NCI-H2081 (cell line): Measurements from ENCODE around the gene IL6R.
"Not testable (repeated sequence)": the region's sequence is repeated elsewhere in the genome, so short reads cannot be mapped to it uniquely, and the experiment has no call there.

ENCODE experiments used
- DNase-seq, 2 experiments: peaks; one replicate each; lab custom pipeline; 2025; lab: John Stamatoyannopoulos, UW

The IL6R gene

GRCh38 chr1:154406886-154407197 is 1.7 kb downstream of the IL6R start:
- no peak for DNase-seq

GRCh38 chr1:154407198-154408091 is 2.3 kb downstream of the IL6R start:
- no peak for DNase-seq

DNA sequence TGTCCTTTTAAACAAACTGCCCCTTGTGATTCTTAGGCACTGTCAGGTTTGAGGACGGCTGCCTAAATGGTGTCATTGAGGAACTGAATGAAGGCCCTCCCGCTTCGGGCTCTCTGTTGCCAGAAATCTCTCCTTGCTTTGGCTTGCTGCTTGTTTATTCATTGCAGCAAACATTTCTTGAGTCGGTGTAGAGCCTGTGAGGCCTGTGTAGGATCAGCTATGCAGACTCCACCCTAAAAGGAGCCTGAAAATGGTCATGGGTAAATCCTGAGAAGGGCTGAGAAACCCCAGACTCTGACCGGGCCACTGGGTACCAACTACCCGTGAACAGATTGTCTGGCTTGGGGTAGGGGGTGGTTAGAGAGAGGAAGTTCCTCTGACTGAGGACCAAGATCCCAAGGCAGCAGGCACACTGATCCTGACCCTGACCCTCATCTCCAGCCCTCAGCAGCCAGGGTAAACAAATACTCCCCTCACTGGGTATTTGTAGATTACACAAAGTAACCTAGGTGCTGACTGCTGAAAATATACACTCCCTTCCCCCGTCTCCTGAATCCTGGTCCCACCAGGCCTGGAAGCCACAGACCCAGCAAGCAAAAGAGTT is 3.1 kb downstream of the IL6R start:
- no peak for DNase-seq

DNA sequence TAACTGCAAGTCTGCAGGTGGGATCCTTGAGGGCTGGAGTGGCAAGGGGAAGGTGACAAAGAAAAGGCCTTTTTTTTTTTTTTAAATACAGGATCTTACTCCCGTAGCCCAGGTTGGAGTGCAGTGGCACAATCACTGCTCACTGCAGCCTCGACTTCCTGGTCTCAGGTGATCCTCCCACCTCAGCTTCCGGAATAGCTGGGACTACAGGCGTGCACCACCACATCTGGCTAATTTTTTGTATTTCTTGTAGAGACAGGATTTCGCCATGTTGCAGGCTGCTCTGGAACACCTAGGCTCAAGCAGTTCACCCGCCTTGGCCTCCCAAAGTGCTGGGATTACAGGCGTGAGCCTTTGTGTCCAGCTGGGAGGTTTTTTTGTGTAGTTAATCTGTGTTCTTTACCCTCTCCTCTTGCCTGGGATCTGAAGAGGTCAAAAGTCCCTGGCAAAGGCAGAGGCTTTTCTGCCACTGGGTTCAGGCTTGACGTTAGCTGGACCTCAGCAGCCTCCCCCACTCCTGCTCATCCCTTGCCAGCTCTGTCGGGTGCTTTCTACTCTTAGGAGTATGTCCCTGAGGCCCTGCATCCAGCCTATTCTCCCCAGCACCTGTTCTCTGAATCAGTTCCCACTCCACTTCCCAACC is 5.2 kb downstream of the IL6R start:
- DNase-seq: no peak

DNA sequence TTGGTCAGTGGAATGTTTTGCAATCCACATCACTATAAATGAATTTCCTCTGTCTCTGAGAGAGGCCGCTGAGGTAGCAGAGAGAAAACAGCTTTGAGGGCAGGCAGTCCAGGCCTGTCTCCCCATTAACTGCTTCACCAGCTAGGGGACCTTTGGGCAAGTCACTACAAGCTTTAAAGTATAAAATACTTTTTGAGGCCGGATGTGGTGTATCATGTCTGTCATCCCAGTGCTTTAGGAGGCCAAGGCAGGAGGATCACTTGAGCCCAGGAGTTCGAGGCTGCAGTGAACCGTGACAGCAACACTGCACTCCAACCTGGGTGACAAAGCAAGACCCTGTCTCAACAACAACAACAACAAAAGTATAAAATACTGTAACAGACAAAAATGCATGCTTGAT is 6.4 kb downstream of the IL6R start:
- no peak for DNase-seq

DNA sequence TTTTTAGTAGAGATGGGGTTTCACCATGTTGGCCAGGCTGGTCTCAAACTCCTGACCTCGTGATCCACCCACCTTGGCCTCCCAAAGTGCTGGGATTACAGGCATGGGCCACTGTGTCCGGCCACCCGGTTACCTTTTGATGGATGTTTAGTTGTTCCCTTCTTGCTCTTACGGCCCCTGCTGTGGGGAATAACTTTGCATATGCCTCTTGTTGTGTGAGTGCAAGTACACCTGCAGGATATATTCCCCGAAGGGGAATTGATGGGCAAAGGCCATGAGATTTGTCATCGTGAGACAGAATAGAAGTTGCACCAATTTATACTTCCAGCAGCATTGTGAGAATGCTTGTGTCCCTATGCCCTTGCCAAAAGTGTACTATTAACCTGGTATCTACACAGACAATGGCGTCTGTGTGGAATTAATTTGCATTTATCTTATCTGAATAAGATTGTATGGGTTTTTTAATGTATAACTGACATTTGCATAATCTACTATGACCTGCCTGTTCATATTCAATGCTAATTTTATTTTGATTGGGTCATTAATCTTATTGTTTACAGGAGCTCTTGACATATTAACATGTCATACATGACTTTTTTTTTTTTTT is 8.1 kb downstream of the IL6R start:
- DNase-seq: no peak

- DNase-seq: no peak
Observed at GRCh38 chr1:154414606-154415005, 9.5 kb downstream of the IL6R start.

GRCh38 chr1:154416471-154417337 is 11.6 kb downstream of the IL6R start:
- no peak for DNase-seq

DNA sequence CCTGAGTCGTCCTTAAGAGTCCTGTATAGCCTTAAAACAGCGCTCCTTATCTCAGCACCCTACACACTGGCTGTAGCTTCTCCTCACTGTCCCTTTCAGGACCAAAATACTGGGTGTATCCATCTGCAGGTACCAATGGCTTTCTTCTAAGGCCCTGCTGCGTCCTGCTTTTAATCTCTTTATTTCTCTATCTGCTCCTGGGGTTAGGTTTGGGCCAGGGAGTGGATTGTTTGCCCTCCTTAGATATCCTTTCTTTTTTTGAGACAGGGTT is 12.1 kb downstream of the IL6R start:
- DNase-seq: no peak

DNA sequence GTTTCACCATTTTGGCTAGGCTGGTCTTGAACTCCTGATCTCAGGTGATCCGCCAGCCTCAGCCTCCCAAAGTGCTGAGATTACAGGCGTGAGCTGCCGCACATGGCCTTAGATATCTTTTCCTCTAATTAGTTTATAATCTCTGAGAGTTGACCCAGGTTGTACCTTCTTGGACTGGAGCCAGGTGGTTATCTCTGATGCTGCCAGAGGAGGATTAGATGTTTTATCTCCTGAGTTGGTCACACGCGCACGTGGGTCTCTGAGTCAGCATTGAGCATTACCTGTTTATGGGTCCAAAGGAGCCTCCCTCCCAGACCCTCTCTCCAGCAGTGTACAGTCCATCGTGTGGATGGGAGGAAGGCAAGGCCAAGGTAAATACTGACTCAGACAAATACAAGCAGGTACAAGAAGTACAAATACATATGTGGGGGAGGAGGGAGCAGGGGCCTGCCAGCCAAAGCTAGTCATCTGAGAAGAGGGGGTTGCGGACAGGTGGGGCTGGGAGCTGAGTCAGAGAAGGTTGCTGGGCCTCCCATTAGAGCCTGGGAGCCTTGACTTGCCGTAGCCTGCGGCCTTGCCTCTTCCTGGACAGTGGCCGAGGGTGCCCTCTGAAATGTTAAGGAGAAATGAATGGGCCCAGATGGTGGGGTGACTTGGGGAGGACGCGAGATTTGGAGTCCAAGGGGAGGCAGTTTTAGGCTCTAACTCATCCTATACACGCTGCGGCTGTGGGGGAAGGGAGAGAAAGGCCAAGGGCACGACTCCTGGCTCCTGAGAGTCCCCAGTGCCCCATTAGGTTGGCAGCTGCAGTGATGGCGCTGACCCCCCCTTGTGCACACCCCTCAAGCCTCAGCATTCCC is 13.1 kb downstream of the IL6R start:
- peak; percentile 16 to 68 for DNase-seq

GRCh38 chr1:154418923-154419619 is 13.9 kb downstream of the IL6R start:
- DNase-seq: no peak

DNA sequence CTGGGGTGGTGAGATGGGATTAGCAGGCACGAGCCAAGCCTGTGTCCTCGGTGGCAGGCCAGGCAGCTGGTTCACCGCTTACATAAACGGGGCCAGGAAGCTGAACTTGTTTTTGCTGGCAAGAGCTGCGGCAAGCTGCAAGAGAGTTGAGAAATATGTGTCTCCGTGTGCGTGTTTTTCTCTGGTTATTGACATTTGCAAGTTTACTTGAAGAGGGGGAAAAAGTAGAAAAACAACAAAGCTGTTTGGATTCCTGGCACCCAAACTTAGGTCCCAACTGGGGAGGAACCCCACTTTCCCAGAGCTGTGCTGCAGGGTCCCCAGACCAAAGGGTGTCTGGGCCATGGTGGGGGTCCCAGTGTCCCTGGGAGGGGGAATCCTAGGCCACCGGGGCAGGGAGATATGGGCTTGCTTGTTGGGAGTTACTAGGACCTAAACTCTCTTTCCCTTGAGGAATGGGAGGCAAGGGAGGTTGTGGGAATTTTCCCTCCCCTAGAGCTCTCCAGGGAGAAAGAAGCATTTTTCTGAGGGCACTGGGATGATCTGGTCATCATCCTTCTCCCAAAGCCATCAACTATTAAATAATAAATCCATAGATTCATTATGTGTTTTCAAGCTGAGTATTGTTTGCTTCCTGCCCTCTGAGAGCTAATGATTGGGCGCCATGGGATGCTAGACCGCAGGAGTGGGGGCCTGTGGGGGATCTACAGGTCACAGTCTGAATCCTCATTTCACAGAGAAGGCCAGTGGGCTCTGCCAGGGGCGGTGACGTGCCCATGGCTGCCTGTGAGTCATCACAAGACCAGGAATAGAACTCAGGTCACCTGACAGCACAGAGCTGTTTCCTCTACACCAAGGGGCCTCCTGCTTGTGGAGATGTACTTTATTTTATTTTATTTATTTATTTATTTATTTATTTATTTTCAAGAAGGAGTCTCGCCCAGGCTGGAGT is 14.8 kb downstream of the IL6R start:
- DNase-seq: no peak

DNA sequence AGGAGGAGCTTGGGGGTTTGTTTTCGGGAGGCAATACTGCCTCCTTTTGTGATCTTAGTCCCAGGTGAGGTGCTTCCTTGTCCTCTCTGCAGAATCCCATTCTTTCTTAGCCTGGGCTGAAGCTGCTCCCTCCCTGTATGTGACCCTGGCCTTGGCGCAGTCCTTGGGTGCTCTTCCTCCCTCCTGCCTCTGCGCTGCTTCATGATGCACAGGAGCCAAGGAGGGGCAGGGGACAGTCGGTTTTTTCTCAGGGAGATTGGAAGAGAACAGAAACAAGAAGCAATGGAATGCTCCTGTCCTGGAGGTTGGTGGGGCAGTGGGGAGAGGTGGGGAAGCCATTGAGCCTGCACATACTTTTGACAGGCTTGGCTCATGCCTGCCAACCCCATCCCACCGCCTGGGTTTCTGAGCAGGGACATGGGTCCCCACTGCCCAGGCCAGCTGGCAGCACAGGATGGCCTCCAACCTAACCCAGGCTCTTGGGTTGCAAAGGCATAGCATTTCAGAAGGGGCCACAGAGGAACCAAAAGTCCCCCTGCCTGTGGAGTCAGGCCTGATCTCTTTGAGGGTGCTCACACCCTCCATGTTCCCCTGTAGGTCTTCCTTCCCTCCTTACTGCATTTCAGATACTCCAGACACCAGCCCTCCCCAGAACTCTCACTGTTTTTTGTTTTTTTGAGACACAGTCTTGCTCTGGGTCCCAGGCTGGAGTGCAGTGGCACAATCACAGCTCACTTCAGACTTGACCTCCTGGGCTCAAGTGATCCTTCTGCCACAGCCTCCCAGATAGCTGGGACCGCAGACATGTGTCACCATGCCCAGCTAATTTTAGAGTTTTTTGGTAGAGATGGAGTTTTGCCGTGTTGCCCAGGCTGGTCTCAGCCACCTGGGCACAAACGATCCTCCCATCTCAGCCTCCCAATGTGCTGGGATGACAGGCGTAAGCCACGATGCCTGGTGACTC is 16.1 kb downstream of the IL6R start:
- DNase-seq: no peak

GRCh38 chr1:154422049-154422448 is 16.9 kb downstream of the IL6R start:
- DNase-seq: not testable (repeated sequence)

DNA sequence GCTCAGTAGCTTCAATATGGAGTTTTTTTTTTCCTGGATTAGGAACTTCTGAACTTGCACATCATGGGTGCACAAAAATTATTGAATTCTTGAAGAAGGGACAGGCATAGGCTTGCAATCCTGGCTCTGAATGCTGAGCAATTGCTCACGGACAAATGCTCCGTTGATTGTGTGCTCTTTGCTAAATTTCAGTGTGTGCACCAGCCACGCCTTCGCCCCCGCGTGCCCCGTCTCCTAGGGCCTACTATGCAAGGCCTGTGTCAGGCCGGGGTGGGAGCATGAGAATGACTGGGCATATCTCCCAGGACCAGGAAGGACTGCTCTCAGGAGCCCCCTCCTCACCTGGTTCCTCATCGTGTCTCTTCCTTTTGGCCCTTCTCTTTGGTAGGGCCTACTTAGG is 17.4 kb downstream of the IL6R start:
- no peak for DNase-seq

DNA sequence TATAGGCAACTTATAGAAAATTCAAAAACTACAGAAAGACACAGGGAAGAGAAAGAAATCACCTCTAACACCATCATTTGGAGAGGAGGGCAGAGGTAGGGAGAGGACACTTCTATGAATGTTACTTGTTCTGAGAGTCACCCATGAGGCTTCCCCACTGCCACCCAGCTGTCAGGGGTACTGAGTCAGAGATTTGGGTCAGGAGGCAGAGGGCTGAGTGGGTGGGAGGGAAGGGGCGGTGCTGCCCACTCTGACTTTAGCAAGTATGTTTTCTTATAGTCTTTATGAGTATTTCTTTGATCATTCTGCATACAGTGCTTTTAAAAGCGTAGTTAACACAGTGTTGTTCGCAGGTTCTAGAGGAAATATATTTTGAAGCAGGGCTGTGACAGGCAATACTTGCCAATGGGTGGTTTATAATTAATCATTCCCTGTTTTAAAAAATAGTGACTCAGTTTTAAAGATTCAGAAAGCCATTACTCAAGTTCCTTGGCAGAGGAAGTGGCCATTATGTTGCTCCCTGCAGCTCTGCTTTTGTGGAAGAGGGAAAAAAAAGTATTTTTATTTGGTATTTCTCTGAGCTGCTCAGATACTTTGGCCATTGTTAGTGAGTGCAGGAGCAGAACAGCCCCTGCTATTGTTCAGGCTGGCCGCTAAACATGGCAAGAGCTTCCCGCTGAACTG is 18.3 kb downstream of the IL6R start:
- no peak for DNase-seq

GRCh38 chr1:154423988-154424326 is 18.8 kb downstream of the IL6R start:
- no peak for DNase-seq

GRCh38 chr1:154425172-154425571 is 20.0 kb downstream of the IL6R start:
- no peak for DNase-seq
